HG02623 (cell line): ENCODE results near the gene EME1.
"Not testable (repeated sequence)": the region's sequence is repeated elsewhere in the genome, so short reads cannot be mapped to it uniquely, and the experiment has no call there.

Experiments
- ATAC-seq: cut with Tn5 transposase; IDR thresholded peaks from one replicate; pipeline ENCODE4 v1.9.1; 2021; ENCODE audit warnings: moderate library complexity; ENCODE audit not compliant: unreplicated experiment

Gene EME1

GRCh38 chr17:50425682-50426471, 52.8 kb downstream of the EME1 start, which contains the start of gene ACSF2:
TSS of gene ACSF2 (plus strand) at chr17:50426218. CDS start at chr17:50426262, 44 bp downstream.
- ATAC-seq: no peak

GRCh38 chr17:50426472-50426782, 53.4 kb downstream of the EME1 start:
- ATAC-seq: no peak

GRCh38 chr17:50426814-50427787, 54.1 kb downstream of the EME1 start:
- ATAC-seq: no peak

GRCh38 chr17:50428126-50428525, 55.1 kb downstream of the EME1 start:
- ATAC-seq: not testable (repeated sequence)

GRCh38 chr17:50428831-50429424, 55.9 kb downstream of the EME1 start:
- ATAC-seq: no peak

GRCh38 chr17:50429793-50430192, 56.8 kb downstream of the EME1 start:
- ATAC-seq: no peak
